Nephron progenitor cell (in vitro differentiated cells): Measurements from ENCODE around the gene NKD1.

ENCODE experiments used
- DNase-seq: peaks from one replicate; pipeline ENCODE4 v3.0.0; 2021
- H3K27ac Mint-ChIP-seq: 2 replicates; pipeline ENCODE4 v1.8.0; 2021; ENCODE audit warnings: mild to moderate bottlenecking, moderate library complexity, mixed read lengths
- H3K27me3 Mint-ChIP-seq: 2 replicates; pipeline ENCODE4 v1.8.0; 2021; ENCODE audit warnings: mild to moderate bottlenecking, low read depth, mixed read lengths; ENCODE audit not compliant: poor library complexity
- H3K36me3 Mint-ChIP-seq: 2 replicates; pipeline ENCODE4 v1.8.0; 2021; ENCODE audit warnings: low read depth, mixed read lengths
- H3K4me1 Mint-ChIP-seq: 2 replicates; pipeline ENCODE4 v1.8.0; 2021; ENCODE audit warnings: mixed read lengths
- H3K4me3 Mint-ChIP-seq: 2 replicates; pipeline ENCODE4 v1.8.0; 2021; ENCODE audit warnings: mild to moderate bottlenecking, moderate library complexity, mixed read lengths
- H3K9me3 Mint-ChIP-seq: 2 replicates; pipeline ENCODE4 v1.8.0; 2021; ENCODE audit warnings: mild to moderate bottlenecking, moderate library complexity, mixed read lengths
- CTCF ChIP-seq: fragments of 200-600 bp; sonication (generic); IDR thresholded peaks from 2 replicates; pipeline ENCODE4 v1.5.0; 2021; ENCODE audit warnings: antibody characterized with exemption

NKD1 gene

GRCh38 chr16:50630394-50631020, 82.3 kb downstream of the NKD1 start:
- DNase-seq: no peak
- Mint-ChIP-seq H3K27me3 (peaks cover 2% of the 10 kb centered on the region), H3K4me1 (peaks cover 46% of the 10 kb centered on the region), H3K36me3 (peaks cover 53% of the 10 kb centered on the region), H3K27ac (peak overlapping the region; percentile 71), H3K4me3 (no peak overlapping the region), H3K9me3 (no peaks in the 10 kb centered on the region)
- no peak for TF ChIP-seq CTCF

GRCh38 chr16:50631249-50631984, 83.2 kb downstream of the NKD1 start:
- Mint-ChIP-seq H3K4me1 (peaks cover 47% of the 10 kb centered on the region), H3K27ac (peak overlapping the region; percentile 74), H3K27me3 (peaks cover 5% of the 10 kb centered on the region), H3K9me3 (no peaks in the 10 kb centered on the region), H3K36me3 (peaks cover 48% of the 10 kb centered on the region), H3K4me3 (no peak overlapping the region)
- TF ChIP-seq CTCF: no peak
- DNase-seq: no peak

GRCh38 chr16:50631985-50632576, 83.9 kb downstream of the NKD1 start:
- Mint-ChIP-seq H3K4me3 (no peak overlapping the region), H3K36me3 (peaks cover 48% of the 10 kb centered on the region), H3K27ac (peak overlapping the region; percentile 74), H3K9me3 (no peaks in the 10 kb centered on the region), H3K4me1 (peaks cover 47% of the 10 kb centered on the region), H3K27me3 (peaks cover 5% of the 10 kb centered on the region)
- TF ChIP-seq CTCF: no peak
- DNase-seq: no peak

- peaks cover 38% of the 10 kb centered on the region for H3K36me3 Mint-ChIP-seq
- peaks cover 45% of the 10 kb centered on the region for H3K4me1 Mint-ChIP-seq
- no peak overlapping the region for H3K4me3 Mint-ChIP-seq
- TF ChIP-seq CTCF: no peak
- peaks cover 5% of the 10 kb centered on the region for H3K27me3 Mint-ChIP-seq
- no peak for DNase-seq
- H3K27ac Mint-ChIP-seq: peak overlapping the region; percentile 50
- no peaks in the 10 kb centered on the region for H3K9me3 Mint-ChIP-seq
These were observed 85.0 kb downstream of the NKD1 start for GRCh38 chr16:50632927-50633800.

- H3K36me3 Mint-ChIP-seq: peaks cover 33% of the 10 kb centered on the region
- peak overlapping the region; percentile 73 for H3K27ac Mint-ChIP-seq
- DNase-seq: no peak
- TF ChIP-seq CTCF: no peak
- H3K4me1 Mint-ChIP-seq: peaks cover 53% of the 10 kb centered on the region
- peaks cover 5% of the 10 kb centered on the region for H3K27me3 Mint-ChIP-seq
- no peaks in the 10 kb centered on the region for H3K9me3 Mint-ChIP-seq
- H3K4me3 Mint-ChIP-seq: no peak overlapping the region
These were observed 85.9 kb downstream of the NKD1 start for GRCh38 chr16:50634090-50634489.
